Measurements from ENCODE around the gene KLHDC2.
"Not testable (repeated sequence)": the region's sequence is repeated elsewhere in the genome, so short reads cannot be mapped to it uniquely, and the experiment has no call there.

Gene KLHDC2

DNA sequence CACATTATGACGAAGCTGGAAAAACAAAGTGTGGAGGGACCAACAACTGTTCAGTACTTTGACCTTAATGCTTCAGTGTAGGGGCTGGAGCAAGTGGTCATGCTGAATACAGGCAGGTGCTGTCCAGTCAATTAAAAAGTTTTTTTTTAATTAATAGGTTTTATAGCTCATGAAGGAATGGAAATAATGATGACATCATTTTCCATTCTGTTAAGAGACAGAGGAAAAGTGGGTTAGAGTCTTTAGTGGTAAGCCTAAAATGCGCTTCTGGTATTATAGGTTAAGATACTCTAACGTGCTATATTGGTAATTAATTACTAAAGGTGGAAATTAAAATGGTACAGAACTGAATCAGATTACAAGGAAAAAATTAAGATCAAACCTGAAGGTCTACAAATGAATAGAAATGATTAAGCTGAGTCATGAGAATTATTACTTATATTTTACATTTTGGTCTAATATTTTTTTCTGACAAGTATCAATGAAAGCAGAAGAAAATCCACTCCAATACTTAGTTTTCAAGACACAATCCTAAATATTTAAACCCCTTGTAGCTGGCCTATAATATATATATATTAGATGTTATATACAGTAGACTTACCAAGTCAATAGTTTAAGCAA, 15.6 kb downstream of the KLHDC2 start:
- no peak for DNase-seq

DNA sequence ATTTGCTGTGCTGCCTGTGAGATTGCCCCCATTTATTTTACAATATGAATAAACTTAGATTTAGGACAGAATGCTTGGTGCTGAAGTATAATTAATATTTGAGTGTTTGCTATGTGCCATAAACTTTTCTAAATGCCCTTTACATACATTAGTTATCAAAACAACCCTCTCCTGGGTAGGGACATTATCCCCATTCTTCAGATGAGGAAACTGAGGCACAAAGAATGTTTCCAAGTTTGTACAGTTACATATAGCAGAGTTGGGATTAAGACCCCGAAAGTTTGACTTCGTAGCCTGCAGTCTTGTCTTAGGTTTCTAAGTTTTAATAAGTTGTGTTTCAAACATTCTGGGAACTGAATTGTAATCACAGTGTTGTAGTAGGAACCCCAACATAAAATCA, 18.4 kb downstream of the KLHDC2 start:
- no peak for DNase-seq

DNA sequence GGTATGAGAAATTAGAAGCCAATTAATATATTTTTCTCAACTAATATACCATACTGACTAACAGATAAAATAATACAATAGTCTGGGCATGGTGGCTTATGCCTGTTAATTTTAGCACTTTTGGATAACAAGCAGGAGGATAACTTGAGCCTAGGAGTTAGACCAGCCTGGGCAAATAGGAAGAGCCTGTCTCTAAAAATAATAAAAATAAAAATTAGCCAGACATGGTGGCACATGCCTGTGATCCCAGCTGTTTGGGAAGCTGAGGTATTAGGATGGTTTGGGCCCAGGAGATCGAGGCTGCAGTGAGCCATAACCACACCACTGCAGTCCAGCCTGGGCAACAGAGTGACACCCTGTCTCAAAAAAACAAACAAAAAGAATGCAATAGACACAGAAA, 24.7 kb downstream of the KLHDC2 start:
- DNase-seq, result no peak

DNA sequence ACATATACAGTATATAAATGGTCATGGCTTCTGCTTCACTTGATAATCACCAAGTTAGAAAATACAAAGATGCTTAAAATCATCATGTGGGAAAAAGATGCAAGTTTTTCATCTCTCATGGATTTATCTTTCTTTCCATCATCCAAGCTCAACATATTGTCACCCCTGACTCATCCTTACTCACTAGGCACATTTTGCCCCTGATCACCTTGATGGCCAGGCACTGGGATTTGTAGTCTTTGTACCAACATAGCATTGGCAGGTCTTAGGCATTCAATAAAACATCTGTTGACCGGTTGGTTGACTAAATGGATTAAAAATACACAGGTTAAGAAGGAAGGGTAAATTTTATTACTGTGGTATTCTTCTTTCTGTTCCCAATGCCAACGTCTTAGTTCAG, 28.1 kb downstream of the KLHDC2 start:
- DNase-seq, result no peak

DNA sequence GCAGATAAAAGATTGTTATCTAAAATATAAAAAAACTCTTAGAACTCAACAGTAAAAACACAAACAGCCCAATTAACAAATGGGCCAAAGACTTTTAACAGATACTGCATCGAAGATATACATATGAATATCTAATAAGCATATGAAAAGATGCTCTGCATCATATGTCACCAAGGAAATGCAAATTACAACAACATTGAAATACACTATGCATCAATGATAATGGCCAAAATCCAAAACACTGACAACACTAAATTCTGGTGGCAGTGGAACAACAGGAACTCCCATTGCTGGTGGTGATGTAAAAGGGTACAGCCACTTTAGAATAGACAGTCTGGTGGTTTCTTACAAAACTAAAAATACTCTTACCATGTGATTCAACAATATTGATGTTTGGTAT, 40.8 kb downstream of the KLHDC2 start:
- DNase-seq, result no peak

DNA sequence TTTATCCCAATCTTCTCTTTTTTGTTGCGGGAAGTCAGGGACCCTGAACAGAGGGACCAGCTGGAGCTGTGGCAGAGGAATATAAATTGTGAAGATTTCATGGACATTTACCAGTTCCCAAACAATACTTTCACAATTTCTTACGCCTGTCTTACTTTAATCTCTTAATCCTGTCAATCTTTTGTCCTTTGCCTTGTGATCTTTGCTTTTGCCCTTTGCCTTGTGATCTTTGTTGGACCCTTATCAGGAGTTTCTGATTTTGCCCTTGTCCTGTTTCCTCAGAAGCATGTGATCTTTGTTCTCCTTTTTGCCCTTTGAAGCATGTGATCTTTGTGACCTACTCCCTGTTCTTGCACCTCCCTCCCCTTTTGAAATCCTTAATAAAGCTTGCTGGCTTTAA, 48.2 kb downstream of the KLHDC2 start:
- DNase-seq, result not testable (repeated sequence)

DNA sequence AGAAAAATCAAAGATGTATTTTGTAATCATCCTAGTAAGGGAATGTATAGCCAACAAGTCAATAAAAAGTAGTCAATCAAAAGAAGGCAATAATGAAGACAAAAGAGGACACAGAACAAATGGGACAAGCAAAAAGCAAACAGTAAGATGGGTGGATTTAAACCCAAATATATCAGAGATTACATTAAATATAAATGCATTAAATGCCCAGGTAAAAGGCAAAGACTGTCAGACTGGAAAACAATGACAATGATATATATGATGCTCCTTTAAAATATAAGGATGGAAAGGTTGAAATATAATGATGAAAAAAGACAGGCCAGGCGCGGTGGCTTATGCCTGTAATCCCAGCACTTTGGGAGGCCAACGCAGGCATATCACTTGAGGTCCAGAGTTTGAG, 48.9 kb downstream of the KLHDC2 start:
- DNase-seq, result no peak

DNA sequence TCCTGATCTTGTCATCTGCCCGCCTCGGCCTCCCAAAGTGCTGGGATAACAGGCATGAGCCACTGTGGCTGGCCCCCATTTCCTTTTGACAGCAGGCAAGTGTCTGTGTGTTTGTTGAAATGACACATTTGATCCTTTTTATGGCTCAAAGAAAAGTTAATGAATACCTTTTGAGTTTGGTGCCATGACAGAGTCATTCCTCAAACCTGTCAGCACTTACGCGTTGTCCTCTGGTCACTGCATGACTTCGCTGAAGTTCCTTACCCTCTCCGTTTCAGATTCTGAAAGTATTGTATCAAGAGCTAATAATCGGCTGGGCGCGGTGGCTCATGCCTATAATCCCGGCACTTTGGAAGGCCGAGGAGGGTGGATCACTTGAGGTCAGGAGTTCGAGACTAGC, 52.2 kb downstream of the KLHDC2 start:
- no peak for DNase-seq

DNA sequence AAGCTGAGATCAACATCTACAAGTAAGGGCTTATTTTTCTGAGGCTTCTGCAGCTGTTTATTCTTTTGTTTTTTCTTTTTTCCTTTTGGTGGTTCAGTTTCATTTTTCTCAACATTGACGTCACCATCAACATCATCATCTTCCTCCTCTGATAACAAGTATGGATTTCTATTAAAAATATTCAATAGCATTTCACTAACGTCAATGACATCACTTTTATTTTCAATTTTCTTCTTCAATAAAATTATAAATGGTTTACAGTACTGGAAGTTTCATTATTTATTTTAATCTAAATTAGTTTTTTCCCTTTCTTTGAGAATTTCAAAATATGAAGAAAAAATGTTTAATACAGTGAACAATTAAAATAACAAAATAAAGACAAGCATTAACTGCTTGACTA, 60.7 kb downstream of the KLHDC2 start:
- DNase-seq, result no peak

Data from NCI-H524 treated with DMSO at 0.1 percent for 48 hours (cell line).